Endothelial cell of umbilical vein (primary cell): ENCODE results near the gene RELL1.

Experiments
- EZH2 ChIP-seq: IDR thresholded peaks from 2 replicates; pipeline ENCODE4 v1.6.1; 2012; ENCODE audit warnings: borderline replicate concordance, low read depth, mild to moderate bottlenecking, moderate library complexity, low read length, inconsistent platforms; ENCODE audit not compliant: severe bottlenecking
- FOS ChIP-seq: IDR thresholded peaks from 2 replicates; pipeline ENCODE4 v1.6.1; 2011; ENCODE audit warnings: mild to moderate bottlenecking, low read length, moderate library complexity, borderline replicate concordance; ENCODE audit not compliant: insufficient read depth
- GATA2 ChIP-seq: IDR thresholded peaks from 2 replicates; pipeline ENCODE4 v1.7.0; 2011; ENCODE audit warnings: low read depth, mild to moderate bottlenecking, moderate library complexity, mixed read lengths, low read length; ENCODE audit not compliant: insufficient read length, insufficient read depth
- JUN ChIP-seq: IDR thresholded peaks from 2 replicates; pipeline ENCODE4 v1.6.1; 2011; ENCODE audit warnings: borderline replicate concordance, low read depth; ENCODE audit not compliant: insufficient read length, insufficient read depth
- POLR2A ChIP-seq: IDR thresholded peaks from 2 replicates; pipeline ENCODE4 v1.6.1; 2012; ENCODE audit warnings: low read depth, mild to moderate bottlenecking, control low read depth, low read length
- POLR2AphosphoS5 ChIP-seq: IDR thresholded peaks from 2 replicates; pipeline ENCODE4 v1.6.1; 2012; ENCODE audit warnings: low read depth, mild to moderate bottlenecking, control low read depth, low read length, moderate library complexity; ENCODE audit not compliant: insufficient read depth
- TF ChIP-seq, protein P1 (sequence below), 2 donors: IDR thresholded peaks; 1 replicate in 1 of 2; 2 replicates in 1 of 2; pipeline ENCODE4 v1.5.1; 2011; ENCODE audit warnings: low read length in 2 of 2, mild to moderate bottlenecking in 2 of 2, moderate library complexity in 2 of 2, control low read depth in 1 of 2, inconsistent platforms in 1 of 2, low read depth in 1 of 2; ENCODE audit not compliant: insufficient read depth in 1 of 2; ENCODE audit errors: extremely low read depth in 1 of 2
- TF ChIP-seq, protein P2 (sequence below): IDR thresholded peaks from 2 replicates; pipeline ENCODE4 v1.6.1; 2011; ENCODE audit not compliant: insufficient read depth, insufficient read length

DNA sequence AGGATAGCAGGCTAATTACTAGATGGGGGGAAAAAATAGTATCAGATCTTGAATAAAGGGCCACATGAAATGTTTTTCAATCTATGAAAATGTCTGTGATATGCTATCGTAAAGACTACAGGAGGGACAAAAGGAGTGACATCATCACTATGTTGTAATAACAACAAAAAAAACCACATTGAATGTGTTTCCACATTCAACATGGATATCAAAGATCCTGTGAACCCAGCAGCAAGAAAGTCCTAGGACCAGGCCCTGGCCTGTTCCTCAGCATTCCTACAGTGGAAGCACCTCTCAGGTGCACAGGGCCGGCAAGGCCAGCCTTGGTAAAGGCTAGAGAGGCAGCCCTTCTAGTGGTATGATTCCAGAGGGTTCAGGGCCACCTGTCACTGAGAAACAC lies 118.3 kb downstream of the RELL1 start:
- TF ChIP-seq, protein P1, sequence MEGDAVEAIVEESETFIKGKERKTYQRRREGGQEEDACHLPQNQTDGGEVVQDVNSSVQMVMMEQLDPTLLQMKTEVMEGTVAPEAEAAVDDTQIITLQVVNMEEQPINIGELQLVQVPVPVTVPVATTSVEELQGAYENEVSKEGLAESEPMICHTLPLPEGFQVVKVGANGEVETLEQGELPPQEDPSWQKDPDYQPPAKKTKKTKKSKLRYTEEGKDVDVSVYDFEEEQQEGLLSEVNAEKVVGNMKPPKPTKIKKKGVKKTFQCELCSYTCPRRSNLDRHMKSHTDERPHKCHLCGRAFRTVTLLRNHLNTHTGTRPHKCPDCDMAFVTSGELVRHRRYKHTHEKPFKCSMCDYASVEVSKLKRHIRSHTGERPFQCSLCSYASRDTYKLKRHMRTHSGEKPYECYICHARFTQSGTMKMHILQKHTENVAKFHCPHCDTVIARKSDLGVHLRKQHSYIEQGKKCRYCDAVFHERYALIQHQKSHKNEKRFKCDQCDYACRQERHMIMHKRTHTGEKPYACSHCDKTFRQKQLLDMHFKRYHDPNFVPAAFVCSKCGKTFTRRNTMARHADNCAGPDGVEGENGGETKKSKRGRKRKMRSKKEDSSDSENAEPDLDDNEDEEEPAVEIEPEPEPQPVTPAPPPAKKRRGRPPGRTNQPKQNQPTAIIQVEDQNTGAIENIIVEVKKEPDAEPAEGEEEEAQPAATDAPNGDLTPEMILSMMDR (IDR thresholded peaks at IDR 0.05; ENCODE audit: extremely low read depth in 1 of 2, insufficient read depth in 1 of 2, low read depth in 1 of 2, low read length in 2 of 2) = no peak
- TF ChIP-seq FOS (no peak), EZH2 (no peak), POLR2A (no peak), POLR2AphosphoS5 (no peak), GATA2 (no peak), JUN (no peak)
- TF ChIP-seq, protein P2, sequence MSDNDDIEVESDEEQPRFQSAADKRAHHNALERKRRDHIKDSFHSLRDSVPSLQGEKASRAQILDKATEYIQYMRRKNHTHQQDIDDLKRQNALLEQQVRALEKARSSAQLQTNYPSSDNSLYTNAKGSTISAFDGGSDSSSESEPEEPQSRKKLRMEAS = no peak
